Endodermal cell (in vitro differentiated cells): ENCODE data around the gene SEMA3A. TPM values are rescaled to one million over a fixed set of nuclear protein-coding genes. Genes with fewer than 3 reads are reported as not detected.

Experiments
- DNase-seq: peaks from one replicate; pipeline ENCODE4 v3.0.0-alpha.2; 2017
- H3K27ac ChIP-seq: 2 replicates; pipeline ENCODE4 v1.5.1; 2013; ENCODE audit warnings: mild to moderate bottlenecking, low read depth, low read length, moderate library complexity
- H3K27me3 ChIP-seq: 2 replicates; pipeline ENCODE4 v1.6.1; 2013; ENCODE audit warnings: mild to moderate bottlenecking, low read length, moderate library complexity; ENCODE audit not compliant: insufficient read depth, control insufficient read depth, poor library complexity, severe bottlenecking
- H3K36me3 ChIP-seq: 2 replicates; pipeline ENCODE4 v1.7.0; 2013; ENCODE audit warnings: mild to moderate bottlenecking, low read length, moderate library complexity; ENCODE audit not compliant: control insufficient read depth, insufficient read depth
- H3K4me1 ChIP-seq: one replicate; pipeline ENCODE4 v1.7.0; 2013; ENCODE audit warnings: low read length; ENCODE audit not compliant: control insufficient read depth, insufficient read depth
- H3K4me3 ChIP-seq: 2 replicates; pipeline ENCODE4 v1.5.1; 2013; ENCODE audit warnings: mild to moderate bottlenecking, low read length, moderate library complexity
- H3K9ac ChIP-seq: 2 replicates; pipeline ENCODE4 v1.6.1; 2013; ENCODE audit warnings: mild to moderate bottlenecking, low read length, moderate library complexity; ENCODE audit not compliant: poor library complexity, severe bottlenecking; ENCODE audit errors: extremely low read depth
- H3K9me3 ChIP-seq: 2 replicates; pipeline ENCODE4 v1.6.1; 2013; ENCODE audit warnings: mild to moderate bottlenecking, low read length, moderate library complexity; ENCODE audit not compliant: control insufficient read depth
- H3K27ac Mint-ChIP-seq: 2 replicates; pipeline ENCODE4 v1.8.0; 2020; ENCODE audit warnings: mixed read lengths
- H3K27me3 Mint-ChIP-seq: 2 replicates; pipeline ENCODE4 v1.8.0; 2021; ENCODE audit warnings: mild to moderate bottlenecking, mixed read lengths; ENCODE audit not compliant: insufficient read depth
- H3K36me3 Mint-ChIP-seq: 2 replicates; pipeline ENCODE4 v1.8.0; 2020; ENCODE audit warnings: low read depth, mixed read lengths
- H3K4me1 Mint-ChIP-seq: 2 replicates; pipeline ENCODE4 v1.8.0; 2020; ENCODE audit warnings: mixed read lengths
- H3K4me3 Mint-ChIP-seq: 2 replicates; pipeline ENCODE4 v1.8.0; 2020; ENCODE audit warnings: mild to moderate bottlenecking, moderate library complexity, mixed read lengths
- H3K9me3 Mint-ChIP-seq: 2 replicates; pipeline ENCODE4 v1.8.0; 2020; ENCODE audit warnings: mild to moderate bottlenecking, mixed read lengths
- WGBS, 2 experiments: methylation state at CpG; one replicate each; pipeline versions ENCODE4 v1.1.5 to v1.1.7; 2013; ENCODE audit warnings: missing lambda C conversion rate in 2 of 2, mixed read lengths in 1 of 2; ENCODE audit not compliant: insufficient coverage in 1 of 2, insufficient read length in 1 of 2; 5-methylcytosine and 5-hydroxymethylcytosine counted together
- total RNA-seq, 2 donors: library from RNA; stranded (reverse); fragmentation: NEBNext Ultra II Directional in 1 of 2; extraction: Animal tissue kit (Norgen Biotek cat#: 25700) in 1 of 2; gene quantifications; 2 replicates in 1 of 2; 3 replicates in 1 of 2; pipeline ENCODE4 v1.2.1, GENCODE V29; 2021
- TF ChIP-seq, protein P1 (sequence below): fragments of 200-600 bp; sonication (generic); conservative IDR thresholded peaks from 2 replicates; pipeline ENCODE4 v1.5.0; 2021; ENCODE audit warnings: antibody characterized with exemption, mild to moderate bottlenecking

Gene SEMA3A
- total RNA-seq, 2 donors from 2014 or later: 43.5 to 72.8 TPM

DNA sequence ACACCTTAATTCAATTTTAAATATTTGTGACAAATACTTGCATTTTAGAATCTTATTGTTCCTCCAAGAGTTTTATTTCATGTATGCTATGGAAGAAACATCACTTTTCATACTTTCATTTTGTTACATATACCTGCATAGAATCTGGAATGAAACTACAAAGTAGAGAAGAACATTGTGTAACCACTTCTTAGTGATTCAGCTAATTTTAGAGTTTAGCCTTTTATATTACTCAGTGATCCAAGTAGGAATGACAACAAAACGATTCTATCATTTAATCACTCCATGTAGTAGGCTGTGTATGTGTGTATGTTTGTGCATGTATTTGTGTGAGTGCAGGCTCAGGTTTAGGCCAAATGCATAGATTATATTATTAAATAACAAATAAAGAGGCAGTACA lies 14.4 kb upstream of the SEMA3A start:
- Histone ChIP-seq H3K27me3 (no peaks in the 10 kb centered on the region), H3K9ac (no peak overlapping the region), H3K36me3 (no peaks in the 10 kb centered on the region), H3K4me3 (no peak overlapping the region), H3K4me1 (no peaks in the 10 kb centered on the region), H3K9me3 (no peaks in the 10 kb centered on the region), H3K27ac (no peak overlapping the region)
- H3K4me1 Mint-ChIP-seq: peaks cover 17% of the 10 kb centered on the region
- no peak overlapping the region for H3K4me3 Mint-ChIP-seq
- H3K27me3 Mint-ChIP-seq: no peaks in the 10 kb centered on the region
- H3K9me3 Mint-ChIP-seq: no peaks in the 10 kb centered on the region
- TF ChIP-seq, protein P1, sequence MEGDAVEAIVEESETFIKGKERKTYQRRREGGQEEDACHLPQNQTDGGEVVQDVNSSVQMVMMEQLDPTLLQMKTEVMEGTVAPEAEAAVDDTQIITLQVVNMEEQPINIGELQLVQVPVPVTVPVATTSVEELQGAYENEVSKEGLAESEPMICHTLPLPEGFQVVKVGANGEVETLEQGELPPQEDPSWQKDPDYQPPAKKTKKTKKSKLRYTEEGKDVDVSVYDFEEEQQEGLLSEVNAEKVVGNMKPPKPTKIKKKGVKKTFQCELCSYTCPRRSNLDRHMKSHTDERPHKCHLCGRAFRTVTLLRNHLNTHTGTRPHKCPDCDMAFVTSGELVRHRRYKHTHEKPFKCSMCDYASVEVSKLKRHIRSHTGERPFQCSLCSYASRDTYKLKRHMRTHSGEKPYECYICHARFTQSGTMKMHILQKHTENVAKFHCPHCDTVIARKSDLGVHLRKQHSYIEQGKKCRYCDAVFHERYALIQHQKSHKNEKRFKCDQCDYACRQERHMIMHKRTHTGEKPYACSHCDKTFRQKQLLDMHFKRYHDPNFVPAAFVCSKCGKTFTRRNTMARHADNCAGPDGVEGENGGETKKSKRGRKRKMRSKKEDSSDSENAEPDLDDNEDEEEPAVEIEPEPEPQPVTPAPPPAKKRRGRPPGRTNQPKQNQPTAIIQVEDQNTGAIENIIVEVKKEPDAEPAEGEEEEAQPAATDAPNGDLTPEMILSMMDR: no peak
- no peak for DNase-seq
- 83% methylated on average over 1 of the region's 1 CpG; no CpG with 5 or more reads in 1 of the 2 experiments for whole genome bisulfite sequencing, 2 experiments
- no peak overlapping the region for H3K27ac Mint-ChIP-seq
- H3K36me3 Mint-ChIP-seq: no peaks in the 10 kb centered on the region

DNA sequence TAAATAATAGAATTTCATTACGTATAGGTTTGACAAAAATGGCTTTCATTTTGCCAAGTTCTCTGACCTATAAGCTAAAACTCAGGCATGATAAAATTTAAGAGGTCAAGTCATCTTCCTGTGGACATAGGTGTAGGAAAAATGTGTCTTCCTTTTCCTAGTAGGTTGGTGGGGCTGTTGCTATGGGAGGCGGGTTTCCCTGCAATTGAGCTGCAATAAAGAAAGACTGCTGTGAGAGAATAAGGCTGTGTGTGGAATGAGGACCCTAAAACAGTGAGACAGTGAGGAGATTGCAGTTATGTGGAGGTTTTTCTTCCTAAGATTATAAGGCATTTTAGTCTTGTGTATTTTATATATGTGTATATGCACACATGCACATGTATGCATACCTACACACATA lies 13.0 kb upstream of the SEMA3A start:
- Histone ChIP-seq H3K27ac (peak overlapping the region; percentile 49), H3K4me1 (no peaks in the 10 kb centered on the region), H3K36me3 (no peaks in the 10 kb centered on the region), H3K9ac (no peak overlapping the region), H3K9me3 (no peaks in the 10 kb centered on the region), H3K4me3 (no peak overlapping the region), H3K27me3 (no peaks in the 10 kb centered on the region)
- no peak for DNase-seq
- Mint-ChIP-seq H3K36me3 (no peaks in the 10 kb centered on the region), H3K9me3 (no peaks in the 10 kb centered on the region), H3K27me3 (no peaks in the 10 kb centered on the region), H3K4me1 (peaks cover 20% of the 10 kb centered on the region), H3K4me3 (no peak overlapping the region), H3K27ac (no peak overlapping the region)
- TF ChIP-seq, protein P1: no peak
- 75 to 86% methylated on average over 1 to 2 of the region's 2 CpGs for WGBS, 2 experiments

DNA sequence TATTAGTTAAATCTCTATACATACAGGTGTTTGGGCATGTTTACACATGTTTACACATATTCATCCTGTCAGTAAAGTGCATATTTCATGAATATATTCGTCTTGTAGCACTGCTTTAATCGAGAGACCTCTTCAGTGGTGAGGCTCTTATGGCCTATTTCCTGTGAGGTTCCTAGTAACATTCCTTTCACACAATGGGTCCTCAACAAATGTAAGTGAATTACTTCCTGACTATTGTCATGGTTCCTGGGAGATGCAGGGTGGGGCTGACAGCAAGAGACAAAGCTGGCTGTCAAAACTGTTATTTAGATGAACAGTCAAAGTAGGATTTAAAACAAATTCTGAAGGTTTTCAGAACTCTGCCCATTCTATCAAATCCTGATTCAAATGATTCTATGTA lies 12.4 kb upstream of the SEMA3A start:
- Histone ChIP-seq H3K4me3 (no peak overlapping the region), H3K4me1 (peaks cover 3% of the 10 kb centered on the region), H3K27me3 (no peaks in the 10 kb centered on the region), H3K9ac (no peak overlapping the region), H3K36me3 (no peaks in the 10 kb centered on the region), H3K27ac (peak overlapping the region; percentile 49), H3K9me3 (no peaks in the 10 kb centered on the region)
- peaks cover 24% of the 10 kb centered on the region for H3K4me1 Mint-ChIP-seq
- H3K9me3 Mint-ChIP-seq: no peaks in the 10 kb centered on the region
- WGBS, 2 experiments: 0 to 32% methylated on average over 1 to 2 of the region's 2 CpGs
- no peak overlapping the region for H3K27ac Mint-ChIP-seq
- H3K27me3 Mint-ChIP-seq: no peaks in the 10 kb centered on the region
- TF ChIP-seq, protein P1: no peak
- no peaks in the 10 kb centered on the region for H3K36me3 Mint-ChIP-seq
- no peak overlapping the region for H3K4me3 Mint-ChIP-seq
- peak; percentile 73 for DNase-seq
